Type B pancreatic cell (in vitro differentiated cells): ENCODE data around the gene PAQR3. TPM values are rescaled to one million over a fixed set of nuclear protein-coding genes. Genes with fewer than 3 reads are reported as not detected.

ENCODE experiments used
- DNase-seq: peaks from one replicate; pipeline ENCODE4 v3.0.0; 2021; ENCODE audit warnings: mixed read lengths; ENCODE audit not compliant: unreplicated experiment; ENCODE audit errors: extremely low spot score
- H3K27ac Mint-ChIP-seq: 2 replicates; pipeline ENCODE4 v1.8.0; 2021; ENCODE audit warnings: mild to moderate bottlenecking, mixed read lengths
- H3K27me3 Mint-ChIP-seq: 2 replicates; pipeline ENCODE4 v1.8.0; 2021; ENCODE audit warnings: mixed read lengths
- H3K36me3 Mint-ChIP-seq: 2 replicates; pipeline ENCODE4 v1.8.0; 2021; ENCODE audit warnings: mixed read lengths
- H3K4me1 Mint-ChIP-seq: one replicate; pipeline ENCODE4 v1.8.0; 2021; ENCODE audit warnings: mixed read lengths; ENCODE audit not compliant: unreplicated experiment
- H3K4me3 Mint-ChIP-seq: 2 replicates; pipeline ENCODE4 v1.8.0; 2021; ENCODE audit warnings: mild to moderate bottlenecking, mixed read lengths
- H3K9me3 Mint-ChIP-seq: 2 replicates; pipeline ENCODE4 v1.8.0; 2021; ENCODE audit warnings: mixed read lengths
- CTCF ChIP-seq: fragments of 200-600 bp; sonication (generic); conservative IDR thresholded peaks from 2 replicates; pipeline ENCODE4 v1.5.0; 2021; ENCODE audit warnings: antibody characterized with exemption, mild to moderate bottlenecking
- long read RNA-seq: library from polyadenylated mRNA; unstranded; transcript quantifications from one replicate; pipeline ENCODE4 v2.0.0, GENCODE V29; 2020
- total RNA-seq: library from RNA; stranded (reverse); gene quantifications from 2 replicates; pipeline ENCODE4 v1.2.1, GENCODE V29; 2021; ENCODE audit warnings: low replicate concordance

Gene PAQR3, protein sequence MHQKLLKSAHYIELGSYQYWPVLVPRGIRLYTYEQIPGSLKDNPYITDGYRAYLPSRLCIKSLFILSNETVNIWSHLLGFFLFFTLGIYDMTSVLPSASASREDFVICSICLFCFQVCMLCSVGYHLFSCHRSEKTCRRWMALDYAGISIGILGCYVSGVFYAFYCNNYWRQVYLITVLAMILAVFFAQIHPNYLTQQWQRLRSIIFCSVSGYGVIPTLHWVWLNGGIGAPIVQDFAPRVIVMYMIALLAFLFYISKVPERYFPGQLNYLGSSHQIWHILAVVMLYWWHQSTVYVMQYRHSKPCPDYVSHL
- 22.6 and 24.6 TPM in 2 replicates for total RNA-seq
- long read RNA-seq, partial matches to known transcripts = 0 of 5 reads
- long read RNA-seq, other reads (novel, unspliced or antisense) = 5 of 5 reads

- no peaks in the 10 kb centered on the region for H3K9me3 Mint-ChIP-seq
- peak within 1 kb of the TSS; percentile 95 for H3K4me3 Mint-ChIP-seq
- no peak for TF ChIP-seq CTCF
- H3K27ac Mint-ChIP-seq = peak within 1 kb of the TSS; percentile 90
- H3K4me1 Mint-ChIP-seq = peaks cover 21% of the 10 kb centered on the region
- peaks cover 14% of the 10 kb centered on the region for H3K27me3 Mint-ChIP-seq
- peak; percentile 85 for DNase-seq
- peaks cover 4% of the 10 kb centered on the region for H3K36me3 Mint-ChIP-seq
Observed at GRCh38 chr4:78938868-78939666, at the start of gene PAQR3. Gene PAQR3, minus strand, starts transcription at chr4:78939438. Its CDS starts 214 bp downstream, at chr4:78939224.

GRCh38 chr4:78987683-78988082 lies 48.4 kb upstream of the PAQR3 start:
- Mint-ChIP-seq H3K27me3 (peaks cover 18% of the 10 kb centered on the region), H3K4me1 (peaks cover 13% of the 10 kb centered on the region), H3K36me3 (no peaks in the 10 kb centered on the region), H3K4me3 (no peak overlapping the region), H3K9me3 (no peaks in the 10 kb centered on the region), H3K27ac (no peak overlapping the region)
- no peak for TF ChIP-seq CTCF
- DNase-seq = no peak

DNA sequence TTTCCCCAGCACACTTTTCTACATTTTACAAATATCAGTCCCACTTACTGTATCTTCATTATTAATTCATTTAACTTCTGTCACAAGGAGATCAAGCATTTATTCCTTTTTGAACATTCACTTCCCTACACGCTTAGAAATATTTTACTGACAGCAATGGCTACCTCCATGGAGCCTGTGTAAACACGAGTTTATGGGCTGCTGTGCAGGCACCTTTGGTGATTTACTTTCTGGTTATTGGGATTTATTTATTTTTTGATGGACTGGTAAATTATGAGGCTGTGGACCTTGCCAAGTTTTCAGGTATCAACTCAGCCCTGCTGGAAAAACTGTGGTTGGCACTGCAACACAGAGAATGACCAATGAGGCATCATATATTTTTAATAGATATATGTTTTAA lies 45.4 kb upstream of the PAQR3 start:
- Mint-ChIP-seq H3K9me3 (no peaks in the 10 kb centered on the region), H3K27me3 (peaks cover 13% of the 10 kb centered on the region), H3K4me1 (peaks cover 9% of the 10 kb centered on the region), H3K36me3 (no peaks in the 10 kb centered on the region), H3K27ac (no peak overlapping the region), H3K4me3 (no peak overlapping the region)
- no peak for TF ChIP-seq CTCF
- no peak for DNase-seq

GRCh38 chr4:78975865-78976264 lies 36.6 kb upstream of the PAQR3 start:
- DNase-seq = no peak
- no peak for TF ChIP-seq CTCF
- no peaks in the 10 kb centered on the region for H3K36me3 Mint-ChIP-seq
- no peak overlapping the region for H3K27ac Mint-ChIP-seq
- H3K4me1 Mint-ChIP-seq = no peaks in the 10 kb centered on the region
- no peaks in the 10 kb centered on the region for H3K9me3 Mint-ChIP-seq
- no peak overlapping the region for H3K4me3 Mint-ChIP-seq
- H3K27me3 Mint-ChIP-seq = peaks cover 16% of the 10 kb centered on the region

DNA sequence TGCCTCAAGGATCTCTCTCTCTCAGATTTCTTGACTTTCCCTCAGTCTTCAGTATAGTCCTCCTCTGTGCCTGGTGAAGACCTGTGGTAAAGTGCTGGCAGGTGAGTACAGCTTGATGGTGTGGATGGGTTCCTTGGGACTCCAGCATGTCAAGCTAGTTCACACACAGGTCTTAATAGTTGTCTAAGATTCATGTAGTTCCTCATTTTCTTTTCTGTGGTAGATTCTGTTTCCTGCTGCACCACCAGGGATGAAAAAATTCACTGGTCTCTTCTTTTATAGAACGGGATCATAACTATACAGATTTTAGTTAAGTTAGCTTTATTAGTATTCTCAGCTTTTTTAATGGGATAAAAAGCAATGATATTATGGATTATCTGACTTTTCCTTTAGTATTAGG lies 32.5 kb upstream of the PAQR3 start:
- no peak for TF ChIP-seq CTCF
- Mint-ChIP-seq H3K27me3 (peaks cover 13% of the 10 kb centered on the region), H3K9me3 (no peaks in the 10 kb centered on the region), H3K27ac (no peak overlapping the region), H3K4me1 (no peaks in the 10 kb centered on the region), H3K36me3 (no peaks in the 10 kb centered on the region), H3K4me3 (no peak overlapping the region)
- DNase-seq = no peak
